Kidney (tissue), 14 donors: ENCODE measurements around the gene CIAO3. TPM values are rescaled to one million over a fixed set of nuclear protein-coding genes. Genes with fewer than 3 reads are reported as not detected.
A peak's percentile ranks its signal among the peaks of the same experiment; 100 is the strongest.

Source experiments
- DNase-seq, 5 donors: peaks; one replicate each; pipeline ENCODE4 v3.0.0-alpha.2; 2013 to 2020
- FAIRE-seq: peaks from 2 replicates; lab custom pipeline; 2012; peaks lifted over from hg19 to GRCh38; lab: Jason Lieb, UNC
- H3K27ac ChIP-seq, 2 donors: one replicate each; pipeline ENCODE4 v1.7.0; 2013; ENCODE audit warnings: low read depth in 2 of 2, low read length in 2 of 2, inconsistent platforms in 1 of 2
- H3K27me3 ChIP-seq: one replicate; pipeline ENCODE4 v1.7.1; 2013; ENCODE audit warnings: low read length, inconsistent platforms; ENCODE audit not compliant: control insufficient read depth, insufficient read depth
- H3K36me3 ChIP-seq, 3 donors: one replicate each; pipeline versions ENCODE4 v1.7.0 to v1.7.1; 2013; ENCODE audit warnings: low read length in 3 of 3, control low read depth in 1 of 3, inconsistent platforms in 1 of 3; ENCODE audit not compliant: insufficient read depth in 3 of 3, control insufficient read depth in 2 of 3
- H3K4me1 ChIP-seq, 3 donors: one replicate each; pipeline versions ENCODE4 v1.7.0 to v1.7.1; 2013; ENCODE audit warnings: low read length in 3 of 3, inconsistent platforms in 1 of 3, low read depth in 1 of 3; ENCODE audit not compliant: control insufficient read depth in 2 of 3, insufficient read depth in 2 of 3
- H3K4me3 ChIP-seq, 3 donors: one replicate each; pipeline versions ENCODE4 v1.7.0 to v1.8.1; 2013; ENCODE audit warnings: low read length in 3 of 3, control low read depth in 1 of 3, inconsistent platforms in 1 of 3
- H3K9ac ChIP-seq, 3 donors: one replicate each; pipeline versions ENCODE4 v1.7.0 to v1.7.1; 2013; ENCODE audit warnings: low read length in 3 of 3, control low read depth in 1 of 3, inconsistent platforms in 1 of 3
- H3K9me3 ChIP-seq, 3 donors: one replicate each; pipeline versions ENCODE4 v1.7.0 to v1.7.1; 2013; ENCODE audit warnings: low read length in 3 of 3, control low read depth in 1 of 3, inconsistent platforms in 1 of 3; ENCODE audit not compliant: control insufficient read depth in 2 of 3, insufficient read depth in 1 of 3
- CTCF ChIP-seq: IDR thresholded peaks from 3 replicates; pipeline ENCODE4 v1.5.1; 2012; ENCODE audit warnings: mild to moderate bottlenecking, moderate library complexity, borderline replicate concordance; ENCODE audit not compliant: insufficient read depth; ENCODE audit errors: extremely low read depth
- intact Hi-C: fragments of 100-400 bp; cut with DNase I; formaldehyde crosslinking; loops from one replicate; pipeline ENCODE4 v1.11.1; 2022
- polyA plus RNA-seq: library from polyadenylated mRNA; stranded (reverse); fragments of 350-450 nt; fragmentation: Illumina TruSeq; extraction: RNeasy Lipid Tissue Mini Kit (QIAGEN cat#74804); gene quantifications from one replicate; pipeline ENCODE4 v1.2.3, GENCODE V29; 2014; ENCODE audit warnings: low read depth, low replicate concordance; ENCODE audit not compliant: insufficient read depth
- total RNA-seq: library from RNA; stranded (reverse); fragmentation: NEBNext Ultra II Directional; extraction: Animal tissue kit (Norgen Biotek cat#: 25700); gene quantifications from one replicate; pipeline ENCODE4 v1.2.1, GENCODE V29; 2021
- donor health status: control.
- donor health status: control.
- donor health status: control.
- donor health status: control.
- donor health status: control.
- donor health status: DM: yes; HTN: yes; CAD: no.
- donor health status: Normal renal cell carcinoma (clear cell type).

The CIAO3 gene
- total and polyA plus RNA-seq, 2 donors from 2014 or later = 36.8 to 37.7 TPM

GRCh38 chr16:682493-683395 is 58.1 kb downstream of the CIAO3 start:
- TF ChIP-seq CTCF = no peak
- peaks cover 5 to 22% (median 8%) of the 10 kb centered on the region in 3 donors for H3K36me3 ChIP-seq
- no peak overlapping the region for H3K9ac ChIP-seq
- H3K4me3 ChIP-seq = peak overlapping the region in 1 of 3 donors; percentile 73
- no peak overlapping the region for H3K27ac ChIP-seq
- H3K27me3 ChIP-seq = no peaks in the 10 kb centered on the region
- H3K9me3 ChIP-seq = no peaks in the 10 kb centered on the region
- H3K4me1 ChIP-seq = peaks cover 0 to 42% (median 12%) of the 10 kb centered on the region in 3 donors
- no peak for FAIRE-seq
- intact Hi-C loops = no loop called here
- DNase-seq = no peak

GRCh38 chr16:681746-682427 is 58.9 kb downstream of the CIAO3 start:
- no peak for FAIRE-seq
- no peak for DNase-seq
- peak overlapping the region in 1 of 3 donors; percentile 79 for H3K4me3 ChIP-seq
- no peak for TF ChIP-seq CTCF
- no peaks in the 10 kb centered on the region for H3K9me3 ChIP-seq
- peak overlapping the region in 1 of 2 donors; percentile 34 for H3K27ac ChIP-seq
- peaks cover 5 to 21% (median 8%) of the 10 kb centered on the region in 3 donors for H3K36me3 ChIP-seq
- no peak overlapping the region for H3K9ac ChIP-seq
- H3K4me1 ChIP-seq = peaks cover 0 to 42% (median 12%) of the 10 kb centered on the region in 3 donors
- H3K27me3 ChIP-seq = no peaks in the 10 kb centered on the region
- intact Hi-C loops = no loop called here

- no peaks in the 10 kb centered on the region for H3K27me3 ChIP-seq
- H3K27ac ChIP-seq = peak overlapping the region in 1 of 2 donors; percentile 34
- DNase-seq (no peak), FAIRE-seq (no peak)
- H3K9ac ChIP-seq = peak overlapping the region in 2 of 3 donors; percentile 64 to 71
- no peaks in the 10 kb centered on the region for H3K9me3 ChIP-seq
- peaks cover 0 to 42% (median 12%) of the 10 kb centered on the region in 3 donors for H3K4me1 ChIP-seq
- no peak for TF ChIP-seq CTCF
- peak overlapping the region; percentile 42 to 79 (median 77) for H3K4me3 ChIP-seq
- peaks cover 5 to 19% (median 8%) of the 10 kb centered on the region in 3 donors for H3K36me3 ChIP-seq
- intact Hi-C loops = no loop called here
Measured at GRCh38 chr16:680967-681745, 59.6 kb downstream of the CIAO3 start.
